K562 (cell line): Measurements from ENCODE around the gene TGM5. TPM values are rescaled to one million over a fixed set of nuclear protein-coding genes. Genes with fewer than 3 reads are reported as not detected.

Experiments
- ATAC-seq: fragments of 200-7000 bp; cut with Tn5 transposase; 3 replicates; pipeline ENCODE4 v1.9.1; 2020; ENCODE audit warnings: moderate library complexity
- BruUV-seq: library from RNA; stranded (reverse); fragments of 400-500 nt; replicated peaks from 2 replicates; lab custom pipeline; 2021; lab: Mats Ljungman, UMichigan
- CTCF ChIA-PET: fragments of 300-600 bp; formaldehyde crosslinking; extraction: SDS; loops from one replicate; lab custom pipeline; 2021; ENCODE audit warnings: low intra/inter-chr PET ratio; lab: Yijun Ruan, JAX
- POLR2A ChIA-PET: fragments of 300-600, 350-650 bp; sonication (Branson Sonifier 250); formaldehyde crosslinking; extraction: SDS; loops from one replicate; lab custom pipeline; 2021; ENCODE audit warnings: antibody characterized with exemption, inconsistent platforms; lab: Yijun Ruan, JAX
- DNase-seq, 4 experiments: peaks; one replicate each; pipeline versions ENCODE4 v3.0.0 to v3.0.0-alpha.2; 2011 to 2018; ENCODE audit warnings: low spot score in 3 of 4, mixed read lengths in 3 of 4; ENCODE audit errors: extremely low read depth in 1 of 4
- FAIRE-seq: peaks from 2 replicates; lab custom pipeline; 2011; peaks lifted over from hg19 to GRCh38; lab: Jason Lieb, UNC
- H2AFZ ChIP-seq: 2 replicates; pipeline ENCODE4 v1.6.0; 2011; ENCODE audit warnings: low read depth, low read length, control low read depth, inconsistent platforms
- H3K27ac ChIP-seq: fragments of 200-600 bp; 3 replicates; pipeline ENCODE4 v1.8.0; 2011; ENCODE audit warnings: low read depth, mild to moderate bottlenecking, control low read depth, inconsistent platforms, low read length, moderate library complexity, mixed read lengths; ENCODE audit errors: extremely low read depth
- H3K27me3 ChIP-seq, 2 experiments: fragments of 300-600 bp in 1 of 2; 2 replicates in 1 of 2; 3 replicates in 1 of 2; pipeline versions ENCODE4 v1.6.0 to v1.8.0; 2011; ENCODE audit warnings: inconsistent platforms in 2 of 2, low read length in 2 of 2, mild to moderate bottlenecking in 1 of 2, mixed read lengths in 1 of 2, moderate library complexity in 1 of 2; ENCODE audit not compliant: control insufficient read depth in 2 of 2, insufficient read depth in 2 of 2
- H3K36me3 ChIP-seq: fragments of 300-600 bp; 3 replicates; pipeline ENCODE4 v1.8.0; 2011; ENCODE audit warnings: mild to moderate bottlenecking, low read length, inconsistent platforms; ENCODE audit not compliant: control insufficient read depth, insufficient read depth
- H3K4me1 ChIP-seq, 2 experiments: fragments of 200-600 bp in 1 of 2; replicated peaks in 1 of 2; 2 replicates in 1 of 2; 3 replicates in 1 of 2; pipeline versions ENCODE4 v1.5.1 to v1.8.0; 2011; ENCODE audit warnings: inconsistent platforms in 2 of 2, low read length in 2 of 2, mild to moderate bottlenecking in 1 of 2, mixed read lengths in 1 of 2, moderate library complexity in 1 of 2; ENCODE audit not compliant: control insufficient read depth in 2 of 2, insufficient read depth in 2 of 2
- H3K4me2 ChIP-seq: 2 replicates; pipeline ENCODE4 v1.6.1; 2011; ENCODE audit warnings: low read length, control low read depth, inconsistent platforms, mixed read lengths; ENCODE audit not compliant: insufficient read depth
- H3K4me3 ChIP-seq: fragments of 200-600 bp; sonication (generic), shearing (Covaris generic); 2 replicates; pipeline ENCODE4 v1.5.1; 2016; ENCODE audit warnings: control low read depth, inconsistent platforms
- H3K79me2 ChIP-seq: fragments of 200-600 bp; 3 replicates; pipeline ENCODE4 v1.8.0; 2011; ENCODE audit warnings: low read length, inconsistent platforms; ENCODE audit not compliant: control insufficient read depth, insufficient read depth
- H3K9ac ChIP-seq, 2 experiments: 2 replicates each; pipeline versions ENCODE4 v1.6.0 to v1.6.1; 2011; ENCODE audit warnings: low read depth in 2 of 2, low read length in 2 of 2, control low read depth in 1 of 2, inconsistent platforms in 1 of 2, mild to moderate bottlenecking in 1 of 2, mixed read lengths in 1 of 2; ENCODE audit not compliant: insufficient read depth in 1 of 2
- H3K9me1 ChIP-seq: one replicate; pipeline ENCODE4 v1.6.0; 2011; ENCODE audit warnings: inconsistent platforms, mild to moderate bottlenecking, low read length, moderate library complexity; ENCODE audit not compliant: control insufficient read depth, insufficient read depth
- H3K9me3 ChIP-seq: replicated peaks from 2 replicates; pipeline ENCODE4 v1.5.1; 2011; ENCODE audit warnings: low read depth, low read length, inconsistent platforms; ENCODE audit not compliant: control insufficient read depth, insufficient read depth
- H4K20me1 ChIP-seq: replicated peaks from 2 replicates; pipeline ENCODE4 v1.6.1; 2011; ENCODE audit warnings: low read length, inconsistent platforms, mixed read lengths; ENCODE audit not compliant: control insufficient read depth, insufficient read depth
- BRD4 ChIP-seq: fragments of 200-600 bp; sonication (generic); IDR thresholded peaks from 2 replicates; pipeline ENCODE4 v1.6.1; 2017; ENCODE audit warnings: inconsistent platforms
- CTBP1 ChIP-seq: fragments of 450-650 bp; IDR thresholded peaks from 2 replicates; pipeline ENCODE4 v1.6.1; 2016; ENCODE audit warnings: borderline replicate concordance
- HNRNPUL1 ChIP-seq: fragments of 200-400 bp; formaldehyde crosslinking; IDR thresholded peaks from 2 replicates; pipeline ENCODE4 v1.6.1; 2017; ENCODE audit warnings: low read length
- JUNB ChIP-seq: fragments of 450-650 bp; formaldehyde crosslinking; conservative IDR thresholded peaks from 2 replicates; pipeline ENCODE4 v1.4.0; 2020; ENCODE audit warnings: mild to moderate bottlenecking
- NFIX ChIP-seq: fragments of 250-450 bp; sonication (Bioruptor Pico); IDR thresholded peaks from 2 replicates; pipeline ENCODE4 v1.4.0; 2020; ENCODE audit warnings: low read depth, mild to moderate bottlenecking, moderate library complexity
- RHOXF2B ChIP-seq: fragments of 250-450 bp; sonication (Bioruptor Pico); conservative IDR thresholded peaks from 2 replicates; pipeline ENCODE4 v1.5.1; 2021
- RREB1 ChIP-seq: fragments of 250-450 bp; sonication (Bioruptor Pico); IDR thresholded peaks from 2 replicates; pipeline ENCODE4 v1.4.0; 2020
- SAP30 ChIP-seq: fragments of 200-600 bp; sonication (generic); IDR thresholded peaks from 2 replicates; pipeline ENCODE4 v1.6.1; 2012; ENCODE audit warnings: borderline replicate concordance, low read depth, mild to moderate bottlenecking, moderate library complexity, low read length, control low read depth, inconsistent platforms; ENCODE audit not compliant: insufficient read depth, poor library complexity, severe bottlenecking
- SMARCB1 ChIP-seq: IDR thresholded peaks from 2 replicates; pipeline ENCODE4 v1.6.1; 2011; ENCODE audit warnings: improper control_type of control experiment, low read depth; ENCODE audit not compliant: insufficient read length
- SREBF2 ChIP-seq: sonication (generic); formaldehyde crosslinking; IDR thresholded peaks from 2 replicates; pipeline ENCODE4 v1.4.0; 2020; ENCODE audit warnings: mild to moderate bottlenecking, missing genetic modification reagents
- TFAM ChIP-seq: fragments of 250-450 bp; sonication (Bioruptor Pico); conservative IDR thresholded peaks from 2 replicates; pipeline ENCODE4 v1.5.0; 2021; ENCODE audit warnings: mild to moderate bottlenecking, moderate library complexity
- XRCC3 ChIP-seq: fragments of 450-650 bp; IDR thresholded peaks from 2 replicates; pipeline ENCODE4 v1.6.1; 2017; ENCODE audit warnings: mild to moderate bottlenecking, moderate library complexity
- ZNF197 ChIP-seq: fragments of 200-800 bp; sonication (Bioruptor generic); IDR thresholded peaks from 2 replicates; pipeline ENCODE4 v1.6.1; 2016; ENCODE audit warnings: low read depth, missing genetic modification characterization, missing compliant biosample characterization
- ZNF277 ChIP-seq: fragments of 250-450 bp; sonication (Bioruptor Pico); IDR thresholded peaks from 2 replicates; pipeline ENCODE4 v1.8.0; 2022; ENCODE audit warnings: inconsistent platforms, mild to moderate bottlenecking, moderate library complexity, borderline replicate concordance
- ZNF561 ChIP-seq: fragments of 450-650 bp; formaldehyde crosslinking; conservative IDR thresholded peaks from 2 replicates; pipeline ENCODE4 v1.4.0; 2020; ENCODE audit warnings: mild to moderate bottlenecking, moderate library complexity
- ZZZ3 ChIP-seq: fragments of 450-650 bp; IDR thresholded peaks from 2 replicates; pipeline ENCODE4 v1.6.1; 2016; ENCODE audit warnings: antibody characterized with exemption, mild to moderate bottlenecking, moderate library complexity
- WGBS: fragments of 100-300 bp; shearing (Covaris generic); methylation state at CpG from one replicate; pipeline ENCODE4 v1.1.6; 2016; ENCODE audit warnings: low coverage, mixed read lengths; ENCODE audit not compliant: insufficient coverage; ENCODE audit errors: missing lambda C conversion rate; 5-methylcytosine and 5-hydroxymethylcytosine counted together
- in situ Hi-C: fragments of 300-500 bp; cut with MboI; formaldehyde crosslinking; loops from 4 replicates; pipeline ENCODE4 v1.15.0; 2018; ENCODE audit warnings: inconsistent platforms, mixed read lengths
- intact Hi-C: fragments of 100-400 bp; cut with micrococcal nuclease; formaldehyde crosslinking; loops from 2 replicates; pipeline ENCODE4 v1.14.2; 2022
- polyA plus RNA-seq, 8 experiments: library from polyadenylated mRNA; depleted of rRNA in 4 of 8; stranded (reverse) in 5 of 8; unstranded in 3 of 8; fragments of >200 nt; fragmentation: Nextera tagmentation in 2 of 8; fragmentation: Illumina TruSeq in 1 of 8; extraction: Ambion mirVana in 2 of 8; extraction: Trizol in 1 of 8; gene quantifications; 2 replicates each; pipeline versions ENCODE4 v1.2.1 to v1.2.3, GENCODE V29; 2011 to 2014; ENCODE audit warnings: inconsistent platforms in 1 of 8, missing spikeins in 1 of 8
- total RNA-seq, 7 experiments: library from RNA; depleted of rRNA in 6 of 7; stranded (reverse); fragments of >200 nt in 6 of 7; fragmentation: Illumina TruSeq in 2 of 7; extraction: Trizol in 2 of 7; gene quantifications; 2 replicates each; pipeline versions ENCODE4 v1.2.1 to v1.2.3, GENCODE V29; 2011 to 2021; ENCODE audit warnings: low replicate concordance in 1 of 7

The TGM5 gene
- total and polyA plus RNA-seq, 9 of the 15 experiments (the other 6 are each of a cell fraction or from before 2014, with no cell fraction given) = 0.03 to 0.10 (median 0.07) TPM; not detected in 6

DNA sequence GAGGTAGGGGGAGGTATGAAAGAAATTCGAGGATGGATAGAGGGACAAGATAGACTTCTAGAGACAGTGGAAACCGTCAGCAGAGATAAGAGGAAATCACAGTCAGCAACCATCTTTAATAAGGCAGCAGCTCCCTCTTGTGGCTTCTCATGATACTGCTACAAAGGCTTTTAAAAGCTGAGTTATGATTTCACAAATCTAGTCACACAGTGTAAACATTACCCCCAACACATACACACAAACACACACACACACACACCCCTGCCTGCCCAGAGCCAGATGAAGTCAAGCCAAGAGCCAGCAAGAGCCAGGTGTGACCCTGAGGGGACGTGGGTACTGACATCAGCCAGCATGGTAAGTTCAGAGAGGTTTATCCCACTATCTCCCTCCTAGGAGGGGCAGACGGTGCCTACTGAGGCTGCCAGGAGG, 18.9 kb upstream of the TGM5 start:
- no peaks in the 10 kb centered on the region for H3K79me2 ChIP-seq
- H3K4me2 ChIP-seq = no peak overlapping the region
- ATAC-seq (peak; percentile 87), DNase-seq (peak; percentile 69 to 81 (median 72)), FAIRE-seq (peak; percentile 98)
- no peaks in the 10 kb centered on the region for H3K9me1 ChIP-seq
- H4K20me1 ChIP-seq = peaks cover 3% of the 10 kb centered on the region; the same call in 1 of the 2 replicates
- intact Hi-C loops = loop anchor here (1.0 to 10.0 kb wide), 5 partner anchors 60 to 581 kb away; no protein-coding TSS in a partner anchor
- no peak overlapping the region for H3K27ac ChIP-seq
- peaks cover 25 to 38% of the 10 kb centered on the region in 2 experiments for H3K27me3 ChIP-seq
- in situ Hi-C loops = no loop called here
- BruUV-seq = no TSS peak
- no peaks in the 10 kb centered on the region for H3K9me3 ChIP-seq
- no peak overlapping the region for H3K9ac ChIP-seq
- H3K4me3 ChIP-seq = no peak overlapping the region
- CTCF ChIA-PET = interaction anchor here (0.5 to 2.1 kb wide), 4 partner anchors 60 to 99 kb away, joined by 3 to 15 read pairs (median 8); no protein-coding TSS in a partner anchor
- WGBS = 2% methylated on average over 4 of the region's 4 CpGs
- POLR2A ChIA-PET = interaction anchor here (0.6 to 1.7 kb wide), 6 partner anchors 10 to 570 kb away, joined by 3 to 5 read pairs (median 4); no protein-coding TSS in a partner anchor
- H3K4me1 ChIP-seq = no peaks in the 10 kb centered on the region; a peak in 1 of 5 replicates
- H3K36me3 ChIP-seq = no peaks in the 10 kb centered on the region
- no peak overlapping the region for H2AFZ ChIP-seq
- TF ChIP-seq ZZZ3 = no peak
- TF ChIP-seq ZNF277 (CRISPR knock-in tag) = no peak
- TF ChIP-seq ZNF197 = no peak
- no peak for TF ChIP-seq HNRNPUL1
- TF ChIP-seq SREBF2 (CRISPR knock-in tag) = no peak
- no peak for TF ChIP-seq BRD4
- no peak for TF ChIP-seq JUNB (CRISPR knock-in tag)
- TF ChIP-seq TFAM (CRISPR knock-in tag) = no peak
- TF ChIP-seq RREB1 (CRISPR knock-in tag) = no peak
- TF ChIP-seq CTBP1 = peak; percentile 68; the same call in 1 of the 2 replicates
- TF ChIP-seq XRCC3 = no peak
- TF ChIP-seq ZNF561 = no peak
- TF ChIP-seq RHOXF2B = no peak
- TF ChIP-seq SMARCB1 = no peak
- no peak for TF ChIP-seq NFIX (CRISPR knock-in tag)
- TF ChIP-seq SAP30 = no peak
